ENCODE measurements around the gene RAB11B.
"Not testable (repeated sequence)": the region's sequence is repeated elsewhere in the genome, so short reads cannot be mapped to it uniquely, and the experiment has no call there.

The RAB11B gene

GRCh38 chr19:8396563-8397203, 6.5 kb downstream of the RAB11B start:
- peak; percentile 25 to 52 (median 32) for DNase-seq

- DNase-seq = no peak
These were observed 7.1 kb downstream of the RAB11B start for GRCh38 chr19:8397271-8397670.

- no peak for DNase-seq
These were observed 7.7 kb downstream of the RAB11B start for GRCh38 chr19:8397746-8398310.

- DNase-seq = no peak
These were observed 8.2 kb downstream of the RAB11B start for GRCh38 chr19:8398311-8398771.

GRCh38 chr19:8399681-8400188, 9.6 kb downstream of the RAB11B start:
- DNase-seq = no peak

- DNase-seq = no peak
These were observed 11.8 kb downstream of the RAB11B start for GRCh38 chr19:8401981-8402411.

GRCh38 chr19:8403098-8403819, 13.1 kb downstream of the RAB11B start:
- DNase-seq = no peak

GRCh38 chr19:8403820-8404109, 13.6 kb downstream of the RAB11B start:
- DNase-seq = no peak

- no peak for DNase-seq
These were observed 14.4 kb downstream of the RAB11B start for GRCh38 chr19:8404391-8405151.

- DNase-seq = not testable (repeated sequence)
These were observed 20.6 kb downstream of the RAB11B start for GRCh38 chr19:8410718-8411117.

GRCh38 chr19:8412783-8413628, 22.8 kb downstream of the RAB11B start, which contains the start of gene MARCHF2:
MARCHF2 (plus strand) TSS chr19:8413305; CDS start chr19:8421841, 8,536 bp downstream.
- peak; percentile 89 to 97 (median 93) for DNase-seq

- no peak for DNase-seq
These were observed 23.5 kb downstream of the RAB11B start for GRCh38 chr19:8413629-8413995.

GRCh38 chr19:8416796-8417195, 26.6 kb downstream of the RAB11B start:
- no peak for DNase-seq

- DNase-seq = no peak
These were observed 31.6 kb downstream of the RAB11B start for GRCh38 chr19:8421484-8422461.

GRCh38 chr19:8423817-8424223, 33.7 kb downstream of the RAB11B start:
- no peak for DNase-seq

- DNase-seq = not testable (repeated sequence)
These were observed 35.2 kb downstream of the RAB11B start for GRCh38 chr19:8425331-8425730.

- DNase-seq = no peak
These were observed 36.1 kb downstream of the RAB11B start for GRCh38 chr19:8426283-8426682.

GRCh38 chr19:8429044-8429443, 38.9 kb downstream of the RAB11B start:
- no peak for DNase-seq

GRCh38 chr19:8429826-8430225, 39.7 kb downstream of the RAB11B start:
- no peak for DNase-seq

- no peak for DNase-seq
These were observed 40.5 kb downstream of the RAB11B start for GRCh38 chr19:8430650-8431049.

GRCh38 chr19:8438236-8438635, 48.1 kb downstream of the RAB11B start:
- no peak for DNase-seq
